Measurements from ENCODE around the gene GALNT2.

Gene GALNT2

GRCh38 chr1:230278376-230278775, 211.3 kb downstream of the GALNT2 start:
- no peak for DNase-seq (ENCODE audit: low read depth, low spot score)

GRCh38 chr1:230278871-230279582, 212.0 kb downstream of the GALNT2 start:
- no peak for DNase-seq (ENCODE audit: low read depth, low spot score)

GRCh38 chr1:230279583-230279945, 212.5 kb downstream of the GALNT2 start:
- no peak for DNase-seq (ENCODE audit: low read depth, low spot score)

- DNase-seq (ENCODE audit: low read depth, low spot score): no peak
Measured at GRCh38 chr1:230280054-230280795, 213.2 kb downstream of the GALNT2 start.

GRCh38 chr1:230280906-230281413, 213.9 kb downstream of the GALNT2 start:
- no peak for DNase-seq (ENCODE audit: low read depth, low spot score)

- no peak for DNase-seq (ENCODE audit: low read depth, low spot score)
Measured at GRCh38 chr1:230281556-230281955, 214.5 kb downstream of the GALNT2 start.

- no peak for DNase-seq (ENCODE audit: low read depth, low spot score)
Measured at GRCh38 chr1:230282157-230282556, 215.1 kb downstream of the GALNT2 start.

GRCh38 chr1:230283678-230284077, 216.6 kb downstream of the GALNT2 start:
- no peak for DNase-seq (ENCODE audit: low read depth, low spot score)

GRCh38 chr1:230284891-230285290, 217.9 kb downstream of the GALNT2 start:
- DNase-seq (ENCODE audit: low read depth, low spot score): no peak

GRCh38 chr1:230285351-230285750, 218.3 kb downstream of the GALNT2 start:
- DNase-seq (ENCODE audit: low read depth, low spot score): no peak

GRCh38 chr1:230286166-230286889, 219.3 kb downstream of the GALNT2 start:
- no peak for DNase-seq (ENCODE audit: low read depth, low spot score)

- DNase-seq (ENCODE audit: low read depth, low spot score): no peak
Measured at GRCh38 chr1:230286890-230287269, 219.8 kb downstream of the GALNT2 start.

GRCh38 chr1:230287674-230288315, 220.8 kb downstream of the GALNT2 start:
- DNase-seq (ENCODE audit: low read depth, low spot score): no peak

GRCh38 chr1:230288641-230289349, 221.8 kb downstream of the GALNT2 start:
- no peak for DNase-seq (ENCODE audit: low read depth, low spot score)

GRCh38 chr1:230289350-230289644, 222.3 kb downstream of the GALNT2 start:
- no peak for DNase-seq (ENCODE audit: low read depth, low spot score)

- DNase-seq (ENCODE audit: low read depth, low spot score): no peak
Measured at GRCh38 chr1:230291731-230292620, 224.9 kb downstream of the GALNT2 start.

GRCh38 chr1:230292689-230293389, 225.8 kb downstream of the GALNT2 start:
- no peak for DNase-seq (ENCODE audit: low read depth, low spot score)

GRCh38 chr1:230293390-230293700, 226.3 kb downstream of the GALNT2 start:
- DNase-seq (ENCODE audit: low read depth, low spot score): no peak

- DNase-seq (ENCODE audit: low read depth, low spot score): no peak
Measured at GRCh38 chr1:230295367-230295766, 228.3 kb downstream of the GALNT2 start.
